Measurements from ENCODE around the gene TRUB1.
A peak's percentile ranks its signal among the peaks of the same experiment; 100 is the strongest.
"Not testable (repeated sequence)": the region's sequence is repeated elsewhere in the genome, so short reads cannot be mapped to it uniquely, and the experiment has no call there.

Gene TRUB1

GRCh38 chr10:114937962-114938855 is at the start of gene TRUB1:
Gene TRUB1 (plus strand): TSS chr10:114938195. CDS start chr10:114938254, 59 bp downstream.
- DNase-seq = peak; percentile 87 to 90

GRCh38 chr10:114893251-114893650 is 44.7 kb upstream of the TRUB1 start:
- DNase-seq = no peak

- no peak for DNase-seq
Observed at GRCh38 chr10:114894911-114895310, 43.1 kb upstream of the TRUB1 start.

DNA sequence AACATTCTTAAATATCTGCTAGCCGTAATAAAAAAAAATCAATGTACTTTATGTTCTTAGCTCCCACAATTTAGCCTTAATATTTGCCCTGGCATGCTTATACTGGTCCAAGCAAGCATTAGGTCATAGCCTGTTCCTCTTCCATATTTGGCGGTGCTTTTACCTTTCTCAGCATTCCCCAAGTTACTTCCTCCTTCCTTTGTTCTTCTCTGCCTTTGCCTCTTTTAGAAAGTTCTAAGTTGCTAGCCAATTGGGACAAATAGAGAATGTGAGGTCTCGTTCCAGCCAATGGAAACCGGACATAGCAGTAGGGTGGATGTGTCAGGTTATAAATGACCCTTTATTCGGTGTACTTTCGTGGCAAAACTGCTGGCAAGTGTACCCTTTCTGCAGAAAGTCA is 41.0 kb upstream of the TRUB1 start:
- not testable (repeated sequence) for DNase-seq

GRCh38 chr10:114897593-114897992 is 40.4 kb upstream of the TRUB1 start:
- no peak for DNase-seq

- no peak for DNase-seq
Observed at GRCh38 chr10:114899982-114900381, 38.0 kb upstream of the TRUB1 start.

DNA sequence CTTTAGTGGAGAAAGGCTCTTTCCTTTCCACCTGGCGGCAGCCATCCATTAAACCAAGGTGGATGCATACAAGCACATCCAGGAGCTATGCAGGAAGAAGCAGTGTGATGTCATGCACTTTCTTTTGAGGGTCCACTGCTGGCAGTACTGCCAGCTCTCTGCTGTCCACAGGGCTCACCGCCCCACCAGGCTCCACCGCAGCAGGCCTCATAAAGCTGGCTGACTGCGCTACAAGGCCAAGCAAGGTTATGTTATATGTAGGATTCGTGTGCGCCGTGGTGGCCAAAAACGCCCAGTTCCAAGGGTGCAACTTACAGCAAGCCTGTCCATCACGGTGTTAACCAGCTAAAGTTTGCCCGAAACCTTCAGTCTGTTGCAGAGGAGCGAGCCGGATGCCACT is 37.3 kb upstream of the TRUB1 start:
- DNase-seq = no peak

DNA sequence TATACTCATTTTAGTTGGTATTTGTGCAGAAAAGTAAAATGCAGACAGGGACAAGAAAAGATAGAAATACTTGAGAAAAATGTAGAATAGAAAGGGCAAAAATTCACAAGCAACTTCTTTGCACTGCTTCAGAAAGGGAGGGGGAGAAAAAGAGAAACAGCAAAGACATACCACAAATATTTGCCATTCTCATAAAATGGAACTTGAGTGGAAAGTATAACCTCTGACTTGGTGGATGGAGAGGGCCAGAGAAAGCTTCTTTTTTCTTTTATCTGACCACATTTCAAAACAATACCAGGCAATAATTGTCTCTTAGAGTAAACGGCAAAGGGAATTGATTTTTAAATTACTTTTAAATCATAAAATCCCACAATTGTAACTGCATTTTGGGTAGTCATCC is 35.8 kb upstream of the TRUB1 start:
- DNase-seq = no peak

DNA sequence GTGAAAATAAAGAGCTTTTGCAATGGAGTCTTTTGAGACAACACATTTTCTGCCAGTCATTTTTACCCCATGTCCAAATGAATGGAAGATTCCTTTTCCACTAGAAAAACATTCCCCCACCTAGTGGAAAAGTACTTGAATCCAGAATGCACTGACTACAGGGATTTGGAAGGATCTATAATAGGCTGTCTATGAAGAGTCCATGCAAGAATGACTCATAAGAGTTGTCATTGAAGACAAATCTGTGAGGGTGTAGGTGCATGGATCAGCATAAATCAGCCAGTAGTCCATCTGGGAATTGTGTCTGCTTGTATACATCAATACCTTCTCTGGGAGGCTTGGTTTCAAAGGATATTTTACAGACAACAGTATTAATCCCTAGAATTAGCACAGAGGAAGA is 32.5 kb upstream of the TRUB1 start:
- no peak for DNase-seq

GRCh38 chr10:114906981-114907380 is 31.0 kb upstream of the TRUB1 start:
- no peak for DNase-seq

GRCh38 chr10:114908896-114909295 is 29.1 kb upstream of the TRUB1 start:
- DNase-seq = no peak

DNA sequence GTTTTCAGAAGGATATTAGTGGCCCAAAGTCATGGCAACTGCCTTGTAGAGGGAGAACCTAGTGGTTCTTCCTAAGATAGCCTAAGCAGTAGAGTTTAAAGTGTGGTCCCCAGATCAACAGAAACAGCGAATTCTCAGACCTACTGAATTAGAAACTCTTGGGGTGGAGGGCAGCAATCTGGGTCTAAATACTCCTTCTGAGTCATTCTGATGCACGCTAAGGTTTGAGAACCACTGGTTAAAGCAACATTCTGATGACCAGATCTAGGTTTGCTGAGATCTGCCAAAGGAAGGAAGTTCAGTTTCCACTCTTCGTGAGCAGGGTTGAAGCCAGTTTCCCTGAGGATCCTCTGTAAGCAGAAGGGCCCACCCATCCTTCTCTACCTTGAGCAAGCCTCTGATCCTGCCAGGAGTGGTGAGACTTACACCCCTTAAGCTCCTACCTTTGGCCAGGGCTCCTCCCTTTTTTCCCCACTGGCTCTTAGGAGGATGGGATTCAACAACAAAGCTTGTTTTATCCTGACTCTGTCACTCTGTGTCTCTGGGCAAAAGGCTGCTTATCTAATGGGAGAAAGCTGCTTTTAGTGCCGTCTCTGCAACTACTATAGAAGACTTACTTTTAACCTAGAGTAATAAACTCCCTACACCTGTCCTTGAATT is 26.8 kb upstream of the TRUB1 start:
- no peak for DNase-seq

DNA sequence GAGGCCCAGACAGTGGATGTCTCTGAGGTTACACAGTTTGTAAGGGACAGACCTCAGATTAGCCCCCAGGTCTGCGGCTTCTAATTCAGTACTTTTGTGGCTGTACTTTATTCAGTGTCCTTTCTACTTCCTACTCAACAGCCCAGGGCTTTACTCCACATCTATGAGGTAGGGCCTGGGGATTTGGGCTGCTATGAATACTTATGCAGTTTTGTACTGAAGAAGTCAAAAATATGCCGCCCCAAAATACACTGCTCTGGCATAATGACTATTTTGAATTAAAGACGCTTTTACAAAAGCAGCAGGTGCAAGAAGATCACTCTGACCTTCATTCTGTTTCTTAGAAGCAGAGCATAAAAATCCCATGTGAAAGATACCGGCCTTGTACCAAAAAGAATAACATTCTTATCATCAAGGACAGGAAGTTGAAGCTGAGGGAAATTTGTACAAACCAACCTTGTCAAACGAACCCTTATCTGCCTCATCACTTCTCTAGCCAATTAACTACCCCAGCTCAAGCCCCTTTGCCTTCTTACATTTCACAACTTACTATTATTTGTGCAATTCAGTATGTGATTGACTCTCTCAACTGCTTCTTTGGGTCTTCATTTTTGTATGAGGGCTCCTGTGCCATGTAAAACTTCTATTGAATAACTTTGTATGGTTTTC is 26.1 kb upstream of the TRUB1 start:
- no peak for DNase-seq

GRCh38 chr10:114912470-114912859 is 25.5 kb upstream of the TRUB1 start:
- DNase-seq = no peak

DNA sequence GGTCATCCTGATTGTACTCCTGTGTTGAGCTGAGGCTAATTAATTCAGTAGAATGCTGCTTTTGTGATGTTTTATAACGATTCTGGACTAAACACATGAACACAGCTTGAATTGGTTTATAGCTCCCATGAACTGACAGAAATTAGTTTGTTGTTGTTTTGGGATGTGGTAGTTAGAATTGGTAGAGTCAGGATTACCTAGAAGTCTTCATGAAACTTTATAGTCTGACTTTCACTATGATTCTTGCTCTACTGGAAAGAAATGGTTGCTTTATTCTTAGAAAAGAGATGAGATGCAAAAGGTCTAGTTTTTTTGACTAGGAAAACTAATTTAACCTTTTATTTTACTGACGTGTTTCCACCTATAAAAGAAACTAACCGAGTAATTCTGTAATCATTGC is 23.4 kb upstream of the TRUB1 start:
- no peak for DNase-seq

DNA sequence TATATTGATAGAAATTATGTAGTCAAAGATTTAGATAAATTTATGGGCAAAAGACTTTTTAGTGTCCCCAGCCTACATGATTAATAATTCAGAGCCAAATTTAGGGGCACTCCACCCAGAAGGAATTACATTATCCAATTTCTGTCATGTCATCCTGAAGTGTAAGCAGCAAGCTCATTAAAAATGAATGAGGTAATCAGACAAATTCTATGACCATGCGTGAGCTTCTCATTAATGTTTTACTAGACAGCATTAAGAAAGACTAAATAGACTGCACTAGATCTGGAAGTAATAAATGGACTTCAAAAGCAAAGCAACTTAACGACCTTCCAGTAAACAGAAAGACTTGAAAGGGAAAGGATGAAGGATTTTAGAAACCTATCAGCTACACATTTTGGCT is 22.7 kb upstream of the TRUB1 start:
- DNase-seq = no peak

DNA sequence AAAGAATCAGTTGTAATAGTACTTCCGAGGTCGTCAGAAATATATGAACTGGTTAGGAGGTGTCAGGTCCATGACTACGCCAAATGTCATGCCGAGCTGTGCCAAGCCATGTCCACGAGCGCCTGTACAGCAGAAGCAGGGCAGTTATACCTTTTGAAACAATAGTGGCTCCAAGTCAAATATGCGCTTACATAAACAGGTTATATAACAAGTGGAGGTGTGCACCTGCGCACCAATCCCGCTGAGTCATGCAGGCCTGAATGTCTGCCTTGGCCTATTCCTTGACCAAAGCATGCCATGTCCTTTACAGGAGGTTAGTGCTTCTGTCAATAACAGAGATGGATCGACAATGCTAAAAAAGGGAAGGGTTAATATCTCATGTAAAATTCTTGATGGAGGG is 21.3 kb upstream of the TRUB1 start:
- no peak for DNase-seq

GRCh38 chr10:114917459-114917858 is 20.5 kb upstream of the TRUB1 start:
- DNase-seq = no peak

DNA sequence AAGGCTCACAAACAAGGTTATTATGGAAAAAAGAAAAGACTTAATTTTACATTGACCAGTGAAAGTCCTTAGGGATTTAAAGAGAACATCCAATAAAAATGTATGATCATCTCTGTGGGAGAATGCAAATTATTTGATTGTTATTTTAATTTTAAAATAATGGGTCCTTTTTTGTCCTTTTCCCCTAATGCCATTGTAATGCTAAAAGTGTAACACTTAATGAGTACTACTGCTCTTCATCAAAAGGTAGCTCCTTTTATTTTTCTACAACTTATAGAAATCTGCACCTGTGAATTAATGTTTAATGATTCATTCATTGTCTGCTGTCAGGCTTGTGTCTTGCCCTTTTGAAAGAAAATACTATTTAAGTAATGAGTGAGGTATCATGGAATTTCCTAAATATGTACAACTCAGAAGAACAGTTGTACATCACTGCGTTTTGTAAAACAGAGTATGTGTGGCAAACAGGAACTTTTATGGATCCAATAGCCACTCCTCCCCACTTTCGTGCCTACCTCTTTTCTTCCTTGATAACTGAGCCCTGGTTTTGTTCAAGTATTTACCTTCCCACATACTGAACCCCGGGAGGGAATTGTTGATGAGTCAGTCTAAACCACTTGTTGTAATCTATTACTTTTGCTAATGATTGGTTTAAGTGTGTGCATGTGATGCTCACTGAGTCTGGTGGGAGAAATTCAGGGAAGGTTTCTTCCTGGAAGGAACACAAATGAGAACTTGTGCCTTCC is 19.9 kb upstream of the TRUB1 start:
- no peak for DNase-seq

DNA sequence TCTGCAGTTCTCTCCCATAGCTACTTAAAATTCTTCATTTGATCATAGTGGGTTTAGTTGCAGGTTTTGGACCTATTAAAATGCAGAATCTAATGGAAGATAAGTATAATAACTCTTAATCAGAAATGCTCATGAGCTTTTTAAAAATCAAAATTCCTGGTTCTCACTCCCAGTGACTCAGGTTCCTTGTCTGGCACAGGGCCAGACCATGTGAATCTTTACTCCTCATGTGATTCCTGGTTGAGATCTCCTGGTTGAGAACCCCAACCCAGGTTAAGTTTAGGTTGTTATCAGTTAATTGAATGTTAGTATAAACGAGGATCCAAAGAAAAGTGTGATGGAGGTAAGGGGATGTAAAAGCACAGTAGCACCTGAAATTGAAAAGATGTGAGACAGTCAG is 17.5 kb upstream of the TRUB1 start:
- DNase-seq = no peak

DNA sequence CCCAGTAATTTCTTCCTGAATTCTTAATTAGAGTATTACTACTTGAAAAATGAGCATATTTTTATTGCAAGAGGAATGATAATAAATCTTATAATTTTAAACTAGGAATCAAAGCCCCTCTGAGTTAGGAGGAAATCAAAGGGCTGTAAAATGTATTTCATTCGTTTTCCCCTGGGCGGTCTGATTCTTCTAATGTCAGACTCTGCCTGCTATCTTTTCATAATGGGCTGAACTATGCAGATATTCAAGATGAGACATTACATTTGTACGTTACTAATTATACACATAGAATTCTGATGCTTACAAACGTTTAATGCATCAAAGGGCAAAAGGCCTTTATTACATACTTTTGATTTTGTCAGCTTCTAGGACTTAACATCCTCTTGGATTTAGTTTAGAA is 16.0 kb upstream of the TRUB1 start:
- DNase-seq = no peak

- DNase-seq = no peak
Observed at GRCh38 chr10:114923551-114923950, 14.4 kb upstream of the TRUB1 start.

Measured in activated CD4-positive, alpha-beta T cell treated with anti-CD3 and anti-CD28 coated beads, Interleukin-2, amount 50 U/mL, for 48 hours (primary cell).